ENCODE data around the gene MT1H. TPM values are rescaled to one million over a fixed set of nuclear protein-coding genes. Genes with fewer than 3 reads are reported as not detected.
A peak's percentile ranks its signal among the peaks of the same experiment; 100 is the strongest.

Gene MT1H
- total and polyA plus RNA-seq, 4 experiments from 2014 or later = 0.78 TPM; not detected in 3

GRCh38 chr16:56625943-56626654 lies 43.5 kb upstream of the MT1H start:
- H3K27me3 Mint-ChIP-seq = peaks cover 5 to 37% of the 10 kb centered on the region in 2 donors
- no peaks in the 10 kb centered on the region for H3K36me3 Mint-ChIP-seq
- peak overlapping the region; percentile 48 to 68 for H3K4me3 ChIP-seq (ENCODE audit: low read length in 2 of 2)
- H3K4me3 Mint-ChIP-seq = peak overlapping the region; percentile 79 to 95 (median 88)
- intact Hi-C loops (cut with micrococcal nuclease) = no loop called here
- peaks cover 10% of the 10 kb centered on the region for H3K27me3 ChIP-seq (ENCODE audit: insufficient read depth, low read length)
- ChIA-PET POLR2A (ENCODE audit: partially characterized antibody) (interaction anchor here (0.9 to 3.6 kb wide), 6 partner anchors 10 to 21 kb away, joined by 3 to 15 read pairs (median 4); partner anchors contain the start of genes MT1A and MT2A), CTCF (ENCODE audit: partially characterized antibody) (interaction anchor here (1.0 to 2.1 kb wide), 4 partner anchors 17 to 76 kb away, joined by 3 to 10 read pairs (median 4); no protein-coding TSS in a partner anchor)
- H3K27ac ChIP-seq (ENCODE audit: low read depth, low read length) = no peak overlapping the region
- DNase-seq = no peak
- no peaks in the 10 kb centered on the region for H3K9me3 Mint-ChIP-seq
- peak overlapping the region; percentile 7 to 89 (median 77) for H3K27ac Mint-ChIP-seq
- no peaks in the 10 kb centered on the region for H3K9me3 ChIP-seq (ENCODE audit: control insufficient read depth in 1 of 2, low read length in 2 of 2)
- no peaks in the 10 kb centered on the region for H3K36me3 ChIP-seq (ENCODE audit: insufficient read depth, low read length)
- peaks cover 11 to 18% (median 12%) of the 10 kb centered on the region in 4 donors for H3K4me1 Mint-ChIP-seq
- H3K4me1 ChIP-seq (ENCODE audit: insufficient read depth, low read length) = peaks cover 14% of the 10 kb centered on the region

GRCh38 chr16:56626685-56627084 lies 42.9 kb upstream of the MT1H start:
- peaks cover 11 to 42% of the 10 kb centered on the region in 2 donors for H3K27me3 Mint-ChIP-seq
- no peaks in the 10 kb centered on the region for H3K36me3 Mint-ChIP-seq

GRCh38 chr16:56628486-56629350 lies 40.9 kb upstream of the MT1H start:
- Histone ChIP-seq H3K9me3 (ENCODE audit: control insufficient read depth in 1 of 2, low read length in 2 of 2) (no peaks in the 10 kb centered on the region), H3K4me3 (ENCODE audit: low read length in 2 of 2) (no peak overlapping the region), H3K27ac (ENCODE audit: low read depth, low read length) (no peak overlapping the region), H3K4me1 (ENCODE audit: insufficient read depth, low read length) (peaks cover 25% of the 10 kb centered on the region), H3K27me3 (ENCODE audit: insufficient read depth, low read length) (peaks cover 30% of the 10 kb centered on the region), H3K36me3 (ENCODE audit: insufficient read depth, low read length) (no peaks in the 10 kb centered on the region)
- no peak overlapping the region for H3K27ac Mint-ChIP-seq
- H3K9me3 Mint-ChIP-seq = no peaks in the 10 kb centered on the region
- CTCF ChIA-PET (ENCODE audit: partially characterized antibody) = interaction anchor here (1.2 to 1.5 kb wide), 2 partner anchors 28 to 52 kb away, joined by 4 to 5 read pairs; no protein-coding TSS in a partner anchor
- intact Hi-C loops (cut with micrococcal nuclease) = no loop called here
- peaks cover 15 to 30% (median 21%) of the 10 kb centered on the region in 4 donors for H3K4me1 Mint-ChIP-seq
- H3K36me3 Mint-ChIP-seq = no peaks in the 10 kb centered on the region
- POLR2A ChIA-PET (ENCODE audit: partially characterized antibody) = no interaction called here
- DNase-seq = no peak
- H3K4me3 Mint-ChIP-seq = no peak overlapping the region
- peaks cover 18 to 57% of the 10 kb centered on the region in 2 donors for H3K27me3 Mint-ChIP-seq

More at GRCh38 chr16:56626685-56627084, 42.9 kb upstream of the MT1H start:
- Mint-ChIP-seq H3K27ac (no peak overlapping the region), H3K4me3 (peak overlapping the region in 3 of 8 donors; percentile 53 to 95 (median 88)), H3K4me1 (peaks cover 11 to 20% (median 13%) of the 10 kb centered on the region in 4 donors), H3K9me3 (no peaks in the 10 kb centered on the region)
- Histone ChIP-seq H3K4me3 (ENCODE audit: low read length in 2 of 2) (no peak overlapping the region), H3K27me3 (ENCODE audit: insufficient read depth, low read length) (peaks cover 16% of the 10 kb centered on the region), H3K36me3 (ENCODE audit: insufficient read depth, low read length) (no peaks in the 10 kb centered on the region), H3K27ac (ENCODE audit: low read depth, low read length) (no peak overlapping the region), H3K9me3 (ENCODE audit: control insufficient read depth in 1 of 2, low read length in 2 of 2) (no peaks in the 10 kb centered on the region), H3K4me1 (ENCODE audit: insufficient read depth, low read length) (peaks cover 14% of the 10 kb centered on the region)
- DNase-seq = no peak
- ChIA-PET POLR2A (ENCODE audit: partially characterized antibody) (interaction anchor here (3.6 kb wide), 1 partner anchor 18 kb away, joined by 15 read pairs; the partner anchor contains the start of gene MT2A), CTCF (ENCODE audit: partially characterized antibody) (interaction anchor here (1.9 kb wide), 1 partner anchor 17 kb away, joined by 5 read pairs; no protein-coding TSS in a partner anchor)
- intact Hi-C loops (cut with micrococcal nuclease) = no loop called here

- no peaks in the 10 kb centered on the region for H3K36me3 ChIP-seq (ENCODE audit: insufficient read depth, low read length)
- Mint-ChIP-seq H3K27ac (peak overlapping the region in 1 of 7 donors; percentile 41), H3K27me3 (peaks cover 25 to 61% of the 10 kb centered on the region in 2 donors), H3K4me3 (no peak overlapping the region), H3K36me3 (no peaks in the 10 kb centered on the region), H3K9me3 (no peaks in the 10 kb centered on the region), H3K4me1 (peaks cover 13 to 33% (median 20%) of the 10 kb centered on the region in 4 donors)
- no peaks in the 10 kb centered on the region for H3K9me3 ChIP-seq (ENCODE audit: control insufficient read depth in 1 of 2, low read length in 2 of 2)
- peaks cover 25% of the 10 kb centered on the region for H3K4me1 ChIP-seq (ENCODE audit: insufficient read depth, low read length)
- intact Hi-C loops (cut with micrococcal nuclease) = no loop called here
- H3K27me3 ChIP-seq (ENCODE audit: insufficient read depth, low read length) = peaks cover 35% of the 10 kb centered on the region
- DNase-seq = no peak
- ChIA-PET POLR2A (ENCODE audit: partially characterized antibody) (interaction anchor here (1.5 kb wide), 1 partner anchor 13 kb away, joined by 3 read pairs; no protein-coding TSS in a partner anchor), CTCF (ENCODE audit: partially characterized antibody) (no interaction called here)
- H3K27ac ChIP-seq (ENCODE audit: low read depth, low read length) = no peak overlapping the region
- no peak overlapping the region for H3K4me3 ChIP-seq (ENCODE audit: low read length in 2 of 2)
Observed at GRCh38 chr16:56629531-56629930, 40.1 kb upstream of the MT1H start.

- Mint-ChIP-seq H3K9me3 (no peaks in the 10 kb centered on the region), H3K36me3 (no peaks in the 10 kb centered on the region), H3K27me3 (peaks cover 30 to 63% of the 10 kb centered on the region in 2 donors), H3K4me1 (peaks cover 15 to 35% (median 22%) of the 10 kb centered on the region in 4 donors), H3K4me3 (no peak overlapping the region), H3K27ac (no peak overlapping the region)
- Histone ChIP-seq H3K36me3 (ENCODE audit: insufficient read depth, low read length) (no peaks in the 10 kb centered on the region), H3K27ac (ENCODE audit: low read depth, low read length) (no peak overlapping the region), H3K9me3 (ENCODE audit: control insufficient read depth in 1 of 2, low read length in 2 of 2) (no peaks in the 10 kb centered on the region), H3K4me3 (ENCODE audit: low read length in 2 of 2) (no peak overlapping the region), H3K4me1 (ENCODE audit: insufficient read depth, low read length) (peaks cover 26% of the 10 kb centered on the region), H3K27me3 (ENCODE audit: insufficient read depth, low read length) (peaks cover 41% of the 10 kb centered on the region)
- intact Hi-C loops (cut with micrococcal nuclease) = no loop called here
- POLR2A ChIA-PET (ENCODE audit: partially characterized antibody) = interaction anchor here (0.6 to 1.5 kb wide), 3 partner anchors 12 to 301 kb away, joined by 3 read pairs; no protein-coding TSS in a partner anchor
- no peak for DNase-seq
- CTCF ChIA-PET (ENCODE audit: partially characterized antibody) = interaction anchor here (0.9 kb wide), 1 partner anchor 26 kb away, joined by 3 read pairs; no protein-coding TSS in a partner anchor
Observed at GRCh38 chr16:56630134-56630533, 39.5 kb upstream of the MT1H start.

GRCh38 chr16:56631197-56631596 lies 38.4 kb upstream of the MT1H start:
- no peak overlapping the region for H3K4me3 ChIP-seq (ENCODE audit: low read length in 2 of 2)
- H3K27me3 ChIP-seq (ENCODE audit: insufficient read depth, low read length) = peaks cover 37% of the 10 kb centered on the region
- H3K4me1 ChIP-seq (ENCODE audit: insufficient read depth, low read length) = peaks cover 26% of the 10 kb centered on the region
- CTCF ChIA-PET (ENCODE audit: partially characterized antibody) = interaction anchor here (0.9 kb wide), 1 partner anchor 27 kb away, joined by 3 read pairs; no protein-coding TSS in a partner anchor
- H3K4me1 Mint-ChIP-seq = peaks cover 10 to 35% (median 19%) of the 10 kb centered on the region in 4 donors
- peaks cover 37 to 63% of the 10 kb centered on the region in 2 donors for H3K27me3 Mint-ChIP-seq
- no peaks in the 10 kb centered on the region for H3K9me3 Mint-ChIP-seq
- H3K9me3 ChIP-seq (ENCODE audit: control insufficient read depth in 1 of 2, low read length in 2 of 2) = no peaks in the 10 kb centered on the region
- H3K27ac ChIP-seq (ENCODE audit: low read depth, low read length) = no peak overlapping the region
- H3K4me3 Mint-ChIP-seq = peak overlapping the region in 2 of 8 donors; percentile 55 to 82
- no peaks in the 10 kb centered on the region for H3K36me3 Mint-ChIP-seq
- POLR2A ChIA-PET (ENCODE audit: partially characterized antibody) = interaction anchor here (1.3 kb wide), 1 partner anchor 300 kb away, joined by 3 read pairs; no protein-coding TSS in a partner anchor
- DNase-seq = no peak
- intact Hi-C loops (cut with micrococcal nuclease) = no loop called here
- H3K36me3 ChIP-seq (ENCODE audit: insufficient read depth, low read length) = no peaks in the 10 kb centered on the region
- H3K27ac Mint-ChIP-seq = no peak overlapping the region
